NAMALWA (cell line): Measurements from ENCODE around the gene TRH.
"Not testable (repeated sequence)": the region's sequence is repeated elsewhere in the genome, so short reads cannot be mapped to it uniquely, and the experiment has no call there.

Source experiments
- DNase-seq: peaks from one replicate; pipeline ENCODE4 v3.0.0-alpha.2; 2015; ENCODE audit warnings: low spot score

Gene TRH

GRCh38 chr3:129965937-129966336 lies 8.6 kb upstream of the TRH start:
- no peak for DNase-seq

DNA sequence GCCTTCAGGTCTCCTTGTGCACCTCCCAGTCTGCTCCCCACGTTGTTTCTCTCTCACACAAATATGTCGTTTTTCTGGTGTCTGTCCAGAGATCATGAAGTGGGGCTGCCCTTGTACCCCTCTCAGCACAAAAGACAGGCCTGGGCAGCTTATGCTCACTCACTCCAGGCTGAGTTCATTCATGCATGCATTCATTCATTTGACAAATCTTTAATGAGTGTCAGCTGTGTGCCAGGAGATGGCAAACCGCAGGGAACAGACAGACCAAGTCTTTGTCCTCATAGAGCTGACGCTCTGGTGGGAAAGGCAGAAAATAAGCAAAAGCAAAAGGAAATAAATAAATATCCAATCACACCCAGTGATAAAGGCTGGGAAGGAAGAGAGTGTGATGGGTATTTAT lies 7.6 kb upstream of the TRH start:
- DNase-seq, result no peak

DNA sequence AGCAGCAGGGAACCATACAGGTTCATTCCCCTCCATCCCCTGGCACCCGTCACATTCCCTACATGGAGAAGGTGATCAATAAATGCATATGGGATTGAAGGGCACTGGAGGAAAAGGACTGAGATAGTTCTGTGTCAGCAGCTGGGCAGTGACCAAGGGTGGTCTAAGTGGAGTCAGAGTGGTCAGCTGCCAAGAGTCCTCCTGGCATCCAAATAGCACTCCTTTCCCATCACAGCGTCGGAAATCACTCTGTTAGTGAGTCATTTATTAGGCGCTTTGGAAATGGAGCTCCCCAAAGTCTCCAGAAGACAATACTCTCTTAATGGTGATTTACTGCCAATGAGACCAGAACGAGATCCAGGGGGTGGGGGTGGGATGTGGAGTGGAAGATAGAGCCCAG lies 6.8 kb upstream of the TRH start:
- DNase-seq, result no peak

GRCh38 chr3:129971351-129972052 lies 3.0 kb upstream of the TRH start:
- DNase-seq, result no peak

DNA sequence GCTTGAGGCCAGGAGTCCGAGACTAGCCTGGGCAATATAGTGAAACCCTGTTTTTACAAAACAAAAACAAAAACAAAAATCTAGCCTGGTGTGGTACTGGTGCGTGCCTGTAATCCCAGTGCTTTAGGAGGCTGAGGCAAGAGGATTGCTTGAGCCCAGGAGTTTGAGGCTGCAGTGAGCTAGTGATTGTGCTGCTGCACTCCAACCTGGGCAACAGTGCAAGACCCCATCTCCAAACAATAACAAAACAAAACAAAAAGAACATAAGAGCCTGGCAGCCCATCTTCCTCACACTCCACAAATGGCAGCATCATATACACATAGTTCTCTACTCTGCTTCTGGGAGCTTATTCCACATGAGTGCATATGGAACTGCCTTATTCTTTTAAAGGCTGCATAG lies 2.2 kb upstream of the TRH start:
- no peak for DNase-seq

DNA sequence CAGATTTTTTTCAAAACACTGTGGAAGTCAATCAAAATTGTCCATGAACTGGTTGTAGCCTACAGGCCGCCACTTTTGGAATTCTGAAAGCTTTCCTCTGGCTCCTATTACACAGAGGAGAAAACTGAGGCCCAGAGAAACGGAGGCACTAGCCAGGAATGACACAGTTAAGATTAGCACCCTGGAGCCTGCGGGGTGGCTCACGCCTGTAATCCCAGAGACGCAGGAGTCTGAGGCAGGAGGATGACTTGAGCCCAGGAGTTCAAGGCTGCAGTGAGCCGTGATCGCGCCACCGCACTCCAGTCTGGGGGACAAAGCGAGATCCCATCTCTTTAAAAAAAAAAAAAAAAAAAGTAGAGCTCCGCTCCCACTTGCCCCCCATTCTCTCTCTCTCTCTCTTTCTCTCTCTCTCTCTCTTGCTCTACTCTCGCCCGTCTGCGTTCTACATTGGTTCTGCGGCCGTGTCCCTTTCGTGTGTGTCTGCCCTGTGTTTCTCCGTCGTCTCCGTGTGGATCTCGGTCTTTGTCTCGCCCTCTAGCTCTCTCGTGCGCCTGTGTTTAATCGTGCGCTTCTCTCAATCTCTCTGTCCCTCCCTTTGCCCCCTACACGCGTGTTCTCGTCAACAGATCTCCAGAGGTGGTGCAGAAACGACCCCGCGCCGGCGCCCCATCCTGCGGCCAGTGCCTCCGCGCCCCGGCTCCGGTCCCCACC lies 512 bp upstream of the TRH start:
- DNase-seq, result no peak

DNA sequence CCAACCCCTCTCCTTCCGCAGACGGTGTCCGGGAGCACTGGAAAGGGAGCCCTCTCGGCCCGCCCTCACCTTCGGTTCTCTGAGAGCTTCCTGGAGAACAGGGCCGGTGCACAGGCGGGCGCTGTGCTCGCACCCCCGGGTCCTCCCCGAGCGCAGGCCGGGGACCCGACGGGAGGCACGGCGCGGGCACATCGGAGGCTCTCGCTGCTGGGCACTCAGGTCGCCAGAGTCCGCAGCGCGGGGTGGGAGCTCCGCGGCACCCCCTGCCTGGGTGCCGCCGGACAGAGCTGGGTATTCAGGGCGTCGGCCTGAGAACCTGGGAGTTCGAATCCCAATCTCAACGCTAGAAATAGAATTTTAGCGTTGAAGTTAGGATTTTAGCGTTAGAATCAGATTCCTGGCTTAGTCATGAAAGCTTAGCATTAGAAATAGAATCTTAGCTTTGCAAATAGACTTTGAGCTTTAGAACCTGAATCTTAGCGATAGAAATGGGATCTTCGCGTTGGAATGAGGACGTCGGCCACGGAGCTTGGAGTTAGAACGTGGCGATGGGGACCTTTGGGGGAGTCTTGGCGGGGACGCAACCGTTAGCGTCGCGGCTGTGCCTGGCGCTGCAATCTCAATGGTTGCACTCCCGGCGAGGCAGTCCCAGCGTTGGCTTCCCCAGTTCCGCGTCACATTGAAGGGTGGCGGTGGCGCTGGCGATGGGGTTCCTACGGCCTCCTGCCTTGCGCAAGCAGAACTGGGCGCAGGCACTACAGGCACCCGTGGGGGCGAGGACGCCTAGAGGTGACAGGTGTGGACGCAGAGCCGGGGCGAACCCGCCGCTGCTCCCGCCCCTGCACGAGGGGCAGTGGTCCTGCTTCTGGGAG lies 549 bp downstream of the TRH start:
- no peak for DNase-seq

DNA sequence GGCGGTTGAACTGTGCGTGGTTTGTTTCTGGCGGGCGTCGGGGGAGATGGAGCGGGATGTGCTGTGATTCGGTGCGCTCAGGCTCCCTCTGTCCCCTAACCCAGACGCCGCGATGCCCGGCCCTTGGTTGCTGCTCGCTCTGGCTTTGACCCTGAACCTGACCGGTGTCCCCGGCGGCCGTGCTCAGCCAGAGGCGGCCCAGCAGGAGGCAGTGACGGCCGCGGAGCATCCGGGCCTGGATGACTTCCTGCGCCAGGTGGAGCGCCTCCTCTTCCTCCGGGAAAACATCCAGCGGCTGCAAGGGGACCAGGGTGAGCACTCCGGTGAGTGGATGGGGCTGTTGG lies 1.2 kb downstream of the TRH start:
- no peak for DNase-seq

DNA sequence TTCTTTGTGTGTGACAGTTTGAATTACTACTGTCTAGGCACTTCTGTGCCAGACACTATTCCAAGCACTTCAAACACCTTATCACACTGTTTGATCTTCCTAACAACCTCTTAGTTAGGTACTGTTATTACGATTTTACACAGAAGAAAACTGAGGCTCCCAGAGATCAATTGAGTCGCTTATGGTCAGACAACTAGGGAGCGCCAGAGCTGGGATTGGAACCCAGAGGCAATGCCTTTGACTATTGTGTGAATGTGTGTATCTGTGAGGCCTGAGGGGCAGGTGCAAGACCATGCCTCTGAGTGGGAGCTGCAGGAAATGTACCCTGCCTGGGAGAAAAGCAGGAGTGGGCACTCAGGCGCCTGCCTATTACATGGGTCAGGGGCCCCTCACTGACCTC lies 1.8 kb downstream of the TRH start:
- DNase-seq, result no peak

DNA sequence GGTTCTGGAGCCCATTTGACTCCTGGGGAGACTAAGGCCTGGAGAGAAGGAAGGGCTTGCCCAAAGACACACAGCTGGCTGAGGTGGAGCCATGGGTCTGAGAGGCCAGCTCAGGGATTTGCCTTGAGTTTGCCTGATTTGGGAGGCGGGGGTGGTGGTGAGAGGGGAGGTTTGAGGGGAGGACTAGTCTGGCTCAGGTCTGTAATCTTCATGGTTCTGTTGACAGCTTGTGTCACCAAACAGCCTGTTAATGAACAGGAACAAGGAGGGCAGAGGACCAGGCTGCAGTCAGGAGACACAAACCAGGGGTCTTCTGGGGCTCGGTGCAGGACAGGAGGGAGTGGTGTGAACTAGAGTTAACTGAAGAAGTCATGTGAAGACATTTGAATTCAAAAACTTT lies 3.6 kb downstream of the TRH start:
- DNase-seq, result no peak

DNA sequence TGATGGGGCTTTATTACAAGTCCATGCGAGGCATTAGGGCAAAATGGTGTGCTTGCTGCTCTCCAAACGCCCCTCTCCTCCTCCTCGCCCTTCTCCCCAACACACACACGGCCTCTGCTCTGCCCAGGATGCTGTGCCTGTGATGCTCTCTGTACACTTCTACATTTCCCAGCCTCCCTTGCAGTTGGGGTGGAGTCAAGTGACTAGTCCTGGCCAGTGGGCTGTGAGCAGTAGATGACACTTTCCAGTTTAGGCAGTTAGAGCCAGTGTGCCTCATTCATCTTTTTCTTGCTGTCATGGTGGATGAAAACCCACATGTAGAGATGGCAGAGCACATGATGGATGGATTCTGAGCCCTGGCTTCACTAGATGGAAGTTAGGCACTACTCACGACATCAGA lies 5.4 kb downstream of the TRH start:
- DNase-seq, result peak; percentile 21

DNA sequence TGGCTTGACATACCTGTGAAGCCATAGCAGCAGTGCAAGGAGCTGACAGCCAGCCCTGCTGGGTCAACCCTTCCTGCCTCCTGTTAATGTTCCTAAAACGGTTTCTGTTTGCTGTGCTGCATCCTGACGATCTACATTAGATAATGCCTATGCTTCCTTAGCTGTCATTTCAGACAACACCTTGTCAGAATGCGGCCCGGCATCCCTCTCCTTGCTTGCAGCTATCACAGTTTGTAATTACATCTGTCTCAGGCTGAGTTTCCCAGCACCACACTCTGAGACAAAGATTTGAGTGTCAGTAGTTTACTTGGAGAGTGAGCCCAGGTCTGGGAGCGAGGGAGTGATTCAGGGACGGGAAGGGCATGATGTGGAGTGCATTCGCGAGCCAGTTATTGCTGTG lies 9.0 kb downstream of the TRH start:
- DNase-seq, result no peak

DNA sequence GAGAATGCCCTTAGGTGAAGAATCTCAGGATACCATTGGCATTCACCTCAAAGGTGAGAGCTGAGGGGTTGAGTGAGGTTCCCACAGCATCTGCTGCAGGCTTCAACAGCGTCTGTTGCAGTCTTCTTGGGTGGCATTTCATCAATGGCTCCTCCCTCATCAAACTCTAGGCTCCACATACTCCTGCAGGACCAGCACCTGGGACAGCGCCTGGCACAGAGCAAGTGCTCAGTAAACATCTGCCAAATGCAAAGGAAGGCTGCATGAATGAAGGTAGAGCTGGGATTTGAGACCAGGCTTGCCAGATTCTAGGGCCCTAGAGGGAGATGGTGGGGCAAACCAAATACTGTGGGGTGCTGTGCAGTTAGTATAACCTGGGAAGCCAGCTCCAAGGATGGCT lies 9.6 kb downstream of the TRH start:
- DNase-seq, result no peak

- DNase-seq, result no peak
These were observed 10.6 kb downstream of the TRH start for GRCh38 chr3:129985113-129985512.

DNA sequence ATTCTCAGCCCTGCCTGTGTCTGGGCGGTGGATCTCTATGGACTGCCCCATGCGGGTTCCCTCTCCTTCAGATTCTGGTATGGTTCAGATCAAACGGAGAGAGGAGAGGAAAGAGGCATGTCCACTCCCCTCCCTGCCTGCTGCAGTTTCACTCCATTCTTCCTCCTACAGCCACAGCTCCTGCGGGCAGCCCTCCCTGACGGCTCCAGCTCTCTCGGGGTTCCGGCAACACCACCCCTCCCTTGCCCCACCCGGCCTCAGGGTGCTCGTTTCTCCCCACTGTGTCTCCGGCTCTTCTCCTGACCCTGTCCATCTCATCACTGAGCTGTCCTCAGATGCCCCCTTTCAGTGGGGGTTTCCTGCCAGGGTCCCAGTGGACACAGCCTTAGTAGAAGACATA lies 13.9 kb downstream of the TRH start:
- DNase-seq, result no peak

DNA sequence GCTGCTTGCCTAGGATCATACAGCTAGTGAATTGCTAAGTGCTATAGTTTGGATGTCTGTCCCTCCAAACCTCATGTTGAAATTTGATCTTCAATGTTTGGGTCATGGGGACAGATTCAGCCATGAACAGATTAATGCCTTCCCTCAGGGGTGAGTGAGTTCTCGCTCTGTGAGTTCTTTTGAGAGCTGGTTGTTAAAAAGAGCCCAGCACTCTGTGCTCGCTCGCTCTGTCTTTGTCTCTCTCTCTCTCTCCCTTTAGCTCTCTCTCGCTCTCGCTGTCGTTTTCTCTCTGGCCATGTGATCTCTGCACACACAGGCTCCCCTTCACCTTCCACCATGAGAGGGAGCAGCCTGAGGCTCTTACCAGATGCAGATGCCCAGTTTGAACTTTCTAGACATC lies 14.9 kb downstream of the TRH start:
- no peak for DNase-seq

DNA sequence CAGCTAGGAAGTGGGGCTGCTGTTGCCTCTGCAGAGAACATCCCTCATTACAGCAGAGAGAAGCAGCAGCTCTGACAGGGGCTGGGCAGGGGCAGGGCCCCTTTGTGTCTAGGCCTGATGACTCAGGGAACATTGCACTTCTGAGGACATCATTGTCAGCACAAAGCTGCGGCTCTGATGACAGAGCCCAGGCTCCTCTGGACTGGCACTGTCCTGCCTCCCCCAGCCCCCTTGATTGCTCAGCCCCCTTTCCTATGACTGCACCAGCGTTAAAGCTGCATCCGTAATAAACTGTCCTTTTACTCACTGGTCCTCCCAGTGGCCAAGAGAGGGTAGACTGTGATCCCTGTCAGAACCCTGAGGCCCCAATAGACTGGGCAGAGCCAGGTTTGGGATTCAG lies 18.3 kb downstream of the TRH start:
- DNase-seq, result no peak

- no peak for DNase-seq
These were observed 20.5 kb downstream of the TRH start for GRCh38 chr3:129994883-129995559.

DNA sequence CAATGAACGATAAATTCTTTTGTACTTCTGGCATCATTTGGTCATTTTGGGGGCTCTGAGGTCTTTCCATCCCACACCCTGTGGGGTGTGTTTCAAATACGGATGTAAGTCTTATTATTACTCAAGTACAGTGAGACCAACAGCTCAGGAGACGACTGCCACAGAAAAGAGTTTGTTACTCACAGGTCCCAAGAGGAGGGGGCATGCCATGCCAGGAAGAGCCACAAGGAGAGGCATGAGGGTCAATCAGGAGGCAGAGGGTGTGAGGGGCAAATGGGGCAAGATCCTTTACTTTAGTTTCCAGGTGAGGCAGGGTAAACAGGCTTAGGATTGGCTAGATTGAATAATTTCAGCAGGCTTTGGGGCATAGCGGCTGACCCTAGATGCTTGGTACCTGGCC lies 21.6 kb downstream of the TRH start:
- no peak for DNase-seq

DNA sequence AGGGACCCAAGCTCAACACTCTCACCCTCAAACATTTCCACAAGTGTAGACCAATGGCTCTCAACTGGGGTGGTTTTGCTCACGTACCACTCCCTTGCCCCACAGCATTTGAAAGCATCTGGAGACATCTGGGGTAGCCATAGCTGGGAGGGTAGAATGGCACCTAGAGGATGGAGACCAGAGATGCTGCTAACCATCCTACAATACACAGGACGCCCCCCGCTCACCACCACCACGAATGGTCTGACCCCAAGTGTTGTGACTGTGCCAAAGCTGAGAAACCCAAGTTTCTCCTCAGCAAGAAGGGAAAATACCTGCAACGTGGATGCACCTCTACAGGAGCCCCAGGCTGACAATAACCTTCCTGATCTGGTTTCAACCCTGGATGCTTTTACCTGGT lies 24.7 kb downstream of the TRH start:
- DNase-seq, result not testable (repeated sequence)

DNA sequence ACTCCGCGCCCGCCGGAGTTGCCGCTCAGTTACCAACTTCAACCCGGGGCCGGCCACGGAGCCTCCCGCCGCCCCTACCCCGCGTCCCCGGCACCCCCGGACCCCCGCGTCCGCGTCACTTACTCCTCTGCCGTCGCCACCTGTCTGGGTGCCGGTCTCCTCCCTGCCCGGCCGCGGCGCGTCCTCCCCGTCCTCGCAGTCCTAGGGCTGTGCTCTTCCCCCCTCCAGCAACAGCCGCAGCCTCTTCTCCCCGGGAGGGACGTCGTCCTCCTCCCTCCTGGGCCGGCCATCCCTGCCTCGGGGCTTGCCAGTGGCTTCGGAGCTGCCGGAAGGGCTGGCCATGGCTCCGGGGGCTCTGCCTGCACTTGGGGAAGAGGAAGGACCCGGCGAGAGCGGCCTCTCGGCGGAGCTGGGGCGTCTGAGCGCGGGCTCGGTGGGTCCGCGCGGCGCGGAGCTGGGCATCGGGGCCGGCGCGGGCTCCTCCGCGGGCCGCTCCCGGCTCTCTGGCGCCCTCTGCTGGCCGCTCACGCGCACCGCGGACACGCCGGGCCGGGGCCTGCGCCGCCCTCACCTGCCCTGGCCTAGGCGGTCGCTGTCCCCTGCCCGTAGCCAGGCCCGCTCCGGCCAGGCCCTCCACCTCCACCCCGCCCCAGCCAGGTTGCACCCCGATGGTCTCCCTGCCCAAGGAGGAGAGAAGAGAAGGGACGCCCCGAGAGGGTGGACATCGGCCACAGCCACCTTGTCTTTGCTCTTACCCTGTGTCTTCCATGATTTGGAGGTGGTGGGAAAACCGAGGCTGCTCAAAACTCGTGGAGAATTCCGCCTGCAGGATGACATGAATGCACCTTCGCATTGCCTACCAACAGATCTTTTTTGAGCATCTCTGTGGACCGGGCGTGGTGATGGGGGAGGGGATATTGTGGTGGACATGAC lies 28.4 kb downstream of the TRH start:
- peak; percentile 55 for DNase-seq

DNA sequence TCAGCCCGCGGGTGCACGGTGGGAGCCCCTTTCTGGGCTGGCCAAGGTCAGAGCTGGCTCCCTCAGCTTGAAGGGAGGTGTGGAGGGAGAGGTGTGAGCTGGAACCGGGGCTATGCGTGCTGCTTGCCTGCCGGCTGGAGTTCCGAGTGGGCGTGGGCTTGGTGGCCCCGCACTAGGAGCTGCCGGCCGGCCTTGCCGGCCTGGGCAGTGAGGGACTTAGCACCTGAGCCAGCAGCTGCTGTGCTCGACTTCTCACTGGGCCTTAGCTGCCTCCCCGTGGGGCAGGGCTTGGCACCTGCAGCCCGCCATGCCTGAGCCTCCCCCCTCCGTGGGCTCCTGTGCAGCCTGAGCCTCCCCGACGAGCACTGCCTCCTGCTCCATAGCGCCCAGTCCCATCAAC lies 36.0 kb downstream of the TRH start:
- DNase-seq, result no peak
